Skeletal muscle satellite cell (primary cell): ENCODE results near the gene HLA-DRB1.
"Not testable (repeated sequence)": the region's sequence is repeated elsewhere in the genome, so short reads cannot be mapped to it uniquely, and the experiment has no call there.

Source experiments
- H3K27me3 ChIP-seq: 2 replicates; pipeline ENCODE4 v1.7.0; 2013; ENCODE audit warnings: low read length; ENCODE audit not compliant: control insufficient read depth, insufficient read depth
- H3K36me3 ChIP-seq: 2 replicates; pipeline ENCODE4 v1.7.0; 2013; ENCODE audit warnings: mild to moderate bottlenecking, control low read depth, low read length; ENCODE audit not compliant: insufficient read depth
- H3K4me1 ChIP-seq: 2 replicates; pipeline ENCODE4 v1.7.0; 2013; ENCODE audit warnings: low read length; ENCODE audit not compliant: control insufficient read depth, insufficient read depth
- H3K4me2 ChIP-seq: 2 replicates; pipeline ENCODE4 v1.7.0; 2013; ENCODE audit warnings: mild to moderate bottlenecking, low read length
- H3K4me3 ChIP-seq: 2 replicates; pipeline ENCODE4 v1.7.0; 2013; ENCODE audit warnings: low read length
- H3K9ac ChIP-seq: 2 replicates; pipeline ENCODE4 v1.7.0; 2013; ENCODE audit warnings: mild to moderate bottlenecking, low read depth, low read length, moderate library complexity
- H3K9me3 ChIP-seq: replicated peaks from 2 replicates; pipeline ENCODE4 v1.7.0; 2013; ENCODE audit warnings: mild to moderate bottlenecking, control low read depth, low read length

HLA-DRB1 gene

GRCh38 chr6:32577493-32577892, 12.2 kb downstream of the HLA-DRB1 start:
- not testable (repeated sequence) for H3K9ac ChIP-seq, H3K27me3 ChIP-seq, H3K9me3 ChIP-seq, H3K4me3 ChIP-seq, H3K4me2 ChIP-seq, H3K36me3 ChIP-seq, H3K4me1 ChIP-seq

- no peak overlapping the region for H3K9ac ChIP-seq
- no peaks in the 10 kb centered on the region for H3K4me1 ChIP-seq
- H3K4me3 ChIP-seq = no peak overlapping the region
- no peak overlapping the region for H3K4me2 ChIP-seq
- H3K36me3 ChIP-seq = no peaks in the 10 kb centered on the region
- H3K27me3 ChIP-seq = no peaks in the 10 kb centered on the region
- H3K9me3 ChIP-seq = no peaks in the 10 kb centered on the region
Observed at GRCh38 chr6:32576250-32576649, 13.4 kb downstream of the HLA-DRB1 start.

- Histone ChIP-seq H3K9ac (no peak overlapping the region), H3K4me2 (no peak overlapping the region), H3K4me1 (no peaks in the 10 kb centered on the region), H3K36me3 (no peaks in the 10 kb centered on the region), H3K9me3 (no peaks in the 10 kb centered on the region), H3K4me3 (no peak overlapping the region), H3K27me3 (no peaks in the 10 kb centered on the region)
Observed at GRCh38 chr6:32570363-32570905, 19.2 kb downstream of the HLA-DRB1 start.

GRCh38 chr6:32568561-32568960, 21.1 kb downstream of the HLA-DRB1 start:
- Histone ChIP-seq H3K9me3 (no peaks in the 10 kb centered on the region), H3K4me2 (no peak overlapping the region), H3K9ac (no peak overlapping the region), H3K4me1 (no peaks in the 10 kb centered on the region), H3K36me3 (no peaks in the 10 kb centered on the region), H3K4me3 (no peak overlapping the region), H3K27me3 (no peaks in the 10 kb centered on the region)

- H3K9ac ChIP-seq = no peak overlapping the region
- no peak overlapping the region for H3K4me3 ChIP-seq
- H3K9me3 ChIP-seq = no peaks in the 10 kb centered on the region
- H3K27me3 ChIP-seq = no peaks in the 10 kb centered on the region
- no peak overlapping the region for H3K4me2 ChIP-seq
- H3K36me3 ChIP-seq = no peaks in the 10 kb centered on the region
- no peaks in the 10 kb centered on the region for H3K4me1 ChIP-seq
Observed at GRCh38 chr6:32566957-32567356, 22.7 kb downstream of the HLA-DRB1 start.

GRCh38 chr6:32565511-32565910, 24.1 kb downstream of the HLA-DRB1 start:
- Histone ChIP-seq H3K4me3 (no peak overlapping the region), H3K9me3 (no peaks in the 10 kb centered on the region), H3K36me3 (no peaks in the 10 kb centered on the region), H3K4me1 (no peaks in the 10 kb centered on the region), H3K9ac (no peak overlapping the region), H3K4me2 (no peak overlapping the region), H3K27me3 (no peaks in the 10 kb centered on the region)

- H3K4me3 ChIP-seq = no peak overlapping the region
- no peak overlapping the region for H3K4me2 ChIP-seq
- no peaks in the 10 kb centered on the region for H3K9me3 ChIP-seq
- no peaks in the 10 kb centered on the region for H3K27me3 ChIP-seq
- no peak overlapping the region for H3K9ac ChIP-seq
- no peaks in the 10 kb centered on the region for H3K36me3 ChIP-seq
- no peaks in the 10 kb centered on the region for H3K4me1 ChIP-seq
Observed at GRCh38 chr6:32562940-32563339, 26.7 kb downstream of the HLA-DRB1 start.

- H3K36me3 ChIP-seq = no peaks in the 10 kb centered on the region
- no peak overlapping the region for H3K9ac ChIP-seq
- H3K4me2 ChIP-seq = no peak overlapping the region
- no peak overlapping the region for H3K4me3 ChIP-seq
- H3K27me3 ChIP-seq = no peaks in the 10 kb centered on the region
- no peaks in the 10 kb centered on the region for H3K4me1 ChIP-seq
- no peaks in the 10 kb centered on the region for H3K9me3 ChIP-seq
Observed at GRCh38 chr6:32559747-32560146, 29.9 kb downstream of the HLA-DRB1 start.

GRCh38 chr6:32558426-32559057, 31.1 kb downstream of the HLA-DRB1 start:
- Histone ChIP-seq H3K4me3 (no peak overlapping the region), H3K9ac (no peak overlapping the region), H3K9me3 (no peaks in the 10 kb centered on the region), H3K4me2 (no peak overlapping the region), H3K27me3 (no peaks in the 10 kb centered on the region), H3K4me1 (no peaks in the 10 kb centered on the region), H3K36me3 (no peaks in the 10 kb centered on the region)

GRCh38 chr6:32554116-32554965, 35.3 kb downstream of the HLA-DRB1 start:
- no peaks in the 10 kb centered on the region for H3K36me3 ChIP-seq
- no peaks in the 10 kb centered on the region for H3K4me1 ChIP-seq
- no peak overlapping the region for H3K4me3 ChIP-seq
- no peaks in the 10 kb centered on the region for H3K9me3 ChIP-seq
- no peaks in the 10 kb centered on the region for H3K27me3 ChIP-seq
- H3K4me2 ChIP-seq = no peak overlapping the region
- no peak overlapping the region for H3K9ac ChIP-seq

GRCh38 chr6:32553037-32553742, 36.5 kb downstream of the HLA-DRB1 start:
- H3K4me1 ChIP-seq = no peaks in the 10 kb centered on the region
- no peak overlapping the region for H3K4me2 ChIP-seq
- no peaks in the 10 kb centered on the region for H3K9me3 ChIP-seq
- H3K27me3 ChIP-seq = no peaks in the 10 kb centered on the region
- no peaks in the 10 kb centered on the region for H3K36me3 ChIP-seq
- no peak overlapping the region for H3K9ac ChIP-seq
- no peak overlapping the region for H3K4me3 ChIP-seq
